ENCODE measurements around the gene CUL4A. TPM values are rescaled to one million over a fixed set of nuclear protein-coding genes. Genes with fewer than 3 reads are reported as not detected.
"Not testable (repeated sequence)": the region's sequence is repeated elsewhere in the genome, so short reads cannot be mapped to it uniquely, and the experiment has no call there.

The CUL4A gene
- total RNA-seq, result 60.1 TPM
- long read RNA-seq, transcript CUL4A-202 (20 exons, 2,364 nt), result major isoform, 187 of 219 reads
- long read RNA-seq, partial matches to known transcripts, result 12 of 219 reads
- long read RNA-seq, other reads (novel, unspliced or antisense), result 19 of 219 reads

GRCh38 chr13:113209336-113209758, at the start of gene CUL4A:
TSS of gene CUL4A (plus strand) at chr13:113209613. CDS start at chr13:113209628, 15 bp downstream.
- Histone ChIP-seq H3K27me3 (ENCODE audit: low read depth) (no peaks in the 10 kb centered on the region), H3K27ac (peak within 1 kb of the TSS; percentile 99), H3K36me3 (peaks cover 29% of the 10 kb centered on the region), H3K4me3 (peak within 1 kb of the TSS; percentile 86), H3K4me1 (peaks cover 73% of the 10 kb centered on the region), H3K9me3 (no peaks in the 10 kb centered on the region)
- DNase-seq (peak; percentile 87), ATAC-seq (peak; percentile 85)
- no peak for TF ChIP-seq CTCF (IDR thresholded peaks at IDR 0.05)
- intact Hi-C loops (cut with DNase I), result no loop called here

- peaks cover 22% of the 10 kb centered on the region for H3K27me3 ChIP-seq (ENCODE audit: low read depth)
- no peaks in the 10 kb centered on the region for H3K36me3 ChIP-seq
- no peaks in the 10 kb centered on the region for H3K4me1 ChIP-seq
- TF ChIP-seq CTCF (IDR thresholded peaks at IDR 0.05), result no peak
- no peaks in the 10 kb centered on the region for H3K9me3 ChIP-seq
- DNase-seq (no peak), ATAC-seq (no peak)
- intact Hi-C loops (cut with DNase I), result no loop called here
- no peak overlapping the region for H3K27ac ChIP-seq
- H3K4me3 ChIP-seq, result no peak overlapping the region
Observed at GRCh38 chr13:113159701-113160100, 49.7 kb upstream of the CUL4A start.

- intact Hi-C loops (cut with DNase I), result no loop called here
- H3K36me3 ChIP-seq, result no peaks in the 10 kb centered on the region
- no peak for TF ChIP-seq CTCF (IDR thresholded peaks at IDR 0.05)
Observed at GRCh38 chr13:113160983-113161382, 48.4 kb upstream of the CUL4A start.

GRCh38 chr13:113161433-113161832, 48.0 kb upstream of the CUL4A start:
- Histone ChIP-seq H3K9me3 (no peaks in the 10 kb centered on the region), H3K36me3 (no peaks in the 10 kb centered on the region), H3K27me3 (ENCODE audit: low read depth) (peaks cover 22% of the 10 kb centered on the region), H3K27ac (no peak overlapping the region), H3K4me1 (no peaks in the 10 kb centered on the region), H3K4me3 (no peak overlapping the region)
- no peak for TF ChIP-seq CTCF (IDR thresholded peaks at IDR 0.05)
- intact Hi-C loops (cut with DNase I), result no loop called here
- DNase-seq, result no peak
- ATAC-seq, result no peak

More at GRCh38 chr13:113160983-113161382, 48.4 kb upstream of the CUL4A start:
- Histone ChIP-seq H3K27me3 (ENCODE audit: low read depth) (peaks cover 22% of the 10 kb centered on the region), H3K4me1 (no peaks in the 10 kb centered on the region), H3K27ac (no peak overlapping the region), H3K9me3 (no peaks in the 10 kb centered on the region), H3K4me3 (no peak overlapping the region)
- ATAC-seq (no peak), DNase-seq (no peak)

- DNase-seq; intact Hi-C loops (cut with DNase I); H3K36me3 ChIP-seq: not testable (repeated sequence)
Observed at GRCh38 chr13:113161975-113162374, 47.4 kb upstream of the CUL4A start.

GRCh38 chr13:113162783-113163685, 46.4 kb upstream of the CUL4A start:
- no peaks in the 10 kb centered on the region for H3K36me3 ChIP-seq
- H3K27ac ChIP-seq, result no peak overlapping the region
- no peaks in the 10 kb centered on the region for H3K9me3 ChIP-seq
- ATAC-seq, result peak; percentile 5 to 14
- no peak overlapping the region for H3K4me3 ChIP-seq
- H3K27me3 ChIP-seq (ENCODE audit: low read depth), result peaks cover 22% of the 10 kb centered on the region
- H3K4me1 ChIP-seq, result no peaks in the 10 kb centered on the region
- intact Hi-C loops (cut with DNase I), result no loop called here
- TF ChIP-seq CTCF (IDR thresholded peaks at IDR 0.05), result no peak
- no peak for DNase-seq

More at GRCh38 chr13:113161975-113162374, 47.4 kb upstream of the CUL4A start:
- H3K27ac ChIP-seq, H3K4me3 ChIP-seq, H3K4me1 ChIP-seq, H3K9me3 ChIP-seq, ATAC-seq: not testable (repeated sequence)
- H3K27me3 ChIP-seq (ENCODE audit: low read depth), result peaks cover 22% of the 10 kb centered on the region
